Right atrium auricular region (tissue), 2 donors: ENCODE results near the gene PROSER2. TPM values are rescaled to one million over a fixed set of nuclear protein-coding genes. Genes with fewer than 3 reads are reported as not detected.

ENCODE experiments used
- DNase-seq: peaks from one replicate; pipeline ENCODE4 v3.0.0-alpha.2; 2019; ENCODE audit warnings: low spot score
- H3K27ac ChIP-seq, 2 donors: fragments of 200-600 bp; sonication (generic); 1 replicate in 1 of 2; 2 replicates in 1 of 2; pipeline ENCODE4 v1.5.1; 2016 to 2019
- H3K27me3 ChIP-seq, 2 donors: fragments of 200-600 bp; sonication (generic); one replicate each; pipeline versions ENCODE4 v1.5.1 to v1.6.0; 2017 to 2019
- H3K36me3 ChIP-seq: fragments of 200-600 bp; sonication (generic); one replicate; pipeline ENCODE4 v1.5.1; 2016
- H3K4me1 ChIP-seq, 2 donors: fragments of 200-600 bp; sonication (generic); one replicate each; pipeline versions ENCODE4 v1.5.1 to v1.6.0; 2017 to 2019
- H3K4me3 ChIP-seq, 2 donors: fragments of 200-600 bp; sonication (generic); 1 replicate in 1 of 2; 2 replicates in 1 of 2; pipeline ENCODE4 v1.5.1; 2017 to 2019; ENCODE audit warnings: mild to moderate bottlenecking in 1 of 2, moderate library complexity in 1 of 2
- H3K9me3 ChIP-seq, 2 donors: fragments of 200-600 bp; sonication (generic); one replicate each; pipeline ENCODE4 v1.5.1; 2019
- CTCF ChIP-seq, 2 donors: fragments of 200-600 bp; sonication (generic); IDR thresholded peaks; one replicate each; pipeline ENCODE4 v1.5.1; 2019; ENCODE audit warnings: antibody characterized with exemption in 2 of 2
- total RNA-seq, 2 donors: library from RNA; depleted of rRNA; stranded (reverse); fragments of >200 nt; gene quantifications; one replicate each; pipeline ENCODE4 v1.1.0, GENCODE V29; 2016

The PROSER2 gene
- total RNA-seq, 2 donors from 2014 or later, result 1.3 to 3.1 TPM

DNA sequence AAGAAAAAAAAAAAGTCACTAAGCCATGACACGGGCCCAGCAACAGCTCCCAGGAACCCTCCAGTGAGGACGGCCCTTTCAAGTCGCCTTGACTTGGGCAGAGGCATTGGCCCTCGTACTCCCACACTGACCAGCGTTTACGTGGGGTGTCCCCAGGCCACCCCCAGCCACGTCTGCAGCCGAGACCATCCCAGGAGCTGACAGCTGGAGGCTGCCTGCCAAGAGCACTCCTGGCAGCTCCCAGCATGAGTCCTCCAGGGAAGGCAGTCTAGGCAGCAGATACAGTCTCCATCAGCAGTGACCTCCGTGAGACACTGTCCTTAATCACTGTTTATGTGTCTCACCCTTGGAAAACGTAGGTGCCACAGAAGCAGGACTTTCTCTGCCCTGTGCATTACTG, 86.5 kb downstream of the PROSER2 start:
- no peak for DNase-seq
- Histone ChIP-seq H3K36me3 (no peaks in the 10 kb centered on the region), H3K27ac (no peak overlapping the region), H3K27me3 (no peaks in the 10 kb centered on the region), H3K9me3 (no peaks in the 10 kb centered on the region), H3K4me1 (no peaks in the 10 kb centered on the region), H3K4me3 (no peak overlapping the region)
- TF ChIP-seq CTCF (IDR thresholded peaks at IDR 0.05), result no peak

GRCh38 chr10:11910102-11910501, 86.9 kb downstream of the PROSER2 start:
- Histone ChIP-seq H3K4me1 (no peaks in the 10 kb centered on the region), H3K27me3 (no peaks in the 10 kb centered on the region), H3K27ac (no peak overlapping the region), H3K36me3 (no peaks in the 10 kb centered on the region), H3K4me3 (no peak overlapping the region), H3K9me3 (no peaks in the 10 kb centered on the region)
- no peak for TF ChIP-seq CTCF (IDR thresholded peaks at IDR 0.05)
- no peak for DNase-seq

GRCh38 chr10:11913079-11913641, 90.0 kb downstream of the PROSER2 start:
- Histone ChIP-seq H3K27me3 (no peaks in the 10 kb centered on the region), H3K9me3 (no peaks in the 10 kb centered on the region), H3K4me3 (no peak overlapping the region), H3K27ac (no peak overlapping the region), H3K4me1 (no peaks in the 10 kb centered on the region), H3K36me3 (no peaks in the 10 kb centered on the region)
- no peak for TF ChIP-seq CTCF (IDR thresholded peaks at IDR 0.05)
- no peak for DNase-seq

- Histone ChIP-seq H3K27ac (no peak overlapping the region), H3K4me1 (no peaks in the 10 kb centered on the region), H3K27me3 (no peaks in the 10 kb centered on the region), H3K36me3 (peaks cover 17% of the 10 kb centered on the region), H3K4me3 (no peak overlapping the region), H3K9me3 (no peaks in the 10 kb centered on the region)
- DNase-seq, result no peak
- TF ChIP-seq CTCF (IDR thresholded peaks at IDR 0.05), result no peak
Observed at GRCh38 chr10:11918384-11918783, 95.2 kb downstream of the PROSER2 start.

DNA sequence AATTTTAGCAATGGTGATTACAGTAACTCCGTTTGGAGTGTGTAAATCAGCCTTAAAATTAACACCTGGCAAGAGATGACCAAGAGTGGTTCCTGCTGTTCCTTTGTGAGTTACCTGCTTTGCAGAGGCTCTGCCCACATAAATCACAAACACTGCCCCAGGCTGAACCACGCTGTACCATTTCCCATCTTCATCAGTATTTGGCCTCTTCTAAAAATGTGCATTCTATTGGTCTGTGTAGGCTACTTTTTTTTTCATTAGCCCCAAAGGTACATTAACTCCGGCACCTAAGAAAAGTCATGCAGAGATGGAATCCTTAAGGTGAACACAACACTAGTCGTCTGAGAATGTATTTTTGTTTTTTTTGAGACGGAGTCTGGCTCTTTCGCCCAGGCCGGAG, 96.1 kb downstream of the PROSER2 start:
- Histone ChIP-seq H3K36me3 (peaks cover 24% of the 10 kb centered on the region), H3K4me3 (no peak overlapping the region), H3K9me3 (no peaks in the 10 kb centered on the region), H3K4me1 (no peaks in the 10 kb centered on the region), H3K27me3 (no peaks in the 10 kb centered on the region), H3K27ac (no peak overlapping the region)
- no peak for DNase-seq
- no peak for TF ChIP-seq CTCF (IDR thresholded peaks at IDR 0.05)

Other genes starting within 250 kb of the PROSER2 start
- 10 to 100 TPM in 1 of 2 donors, 1 to 10 TPM in 1; 9.6 to 10.5 TPM for gene USP6NL, start 211.7 kb upstream of the PROSER2 start, total RNA-seq
- 100 to 1,000 TPM; 201 to 223 TPM for gene ECHDC3, start 81.0 kb upstream of the PROSER2 start, total RNA-seq
- gene UPF2, start 219.5 kb downstream of the PROSER2 start, total RNA-seq, result 10 to 100 TPM; 11.8 to 13.1 TPM
- 10 to 100 TPM; 18.4 to 23.6 TPM for gene DHTKD1, start 245.6 kb downstream of the PROSER2 start, total RNA-seq